Measurements from ENCODE around the gene POU2F1. TPM values are rescaled to one million over a fixed set of nuclear protein-coding genes. Genes with fewer than 3 reads are reported as not detected.

The POU2F1 gene
- total RNA-seq, 1 experiment from 2014 or later, result 4.8 TPM

DNA sequence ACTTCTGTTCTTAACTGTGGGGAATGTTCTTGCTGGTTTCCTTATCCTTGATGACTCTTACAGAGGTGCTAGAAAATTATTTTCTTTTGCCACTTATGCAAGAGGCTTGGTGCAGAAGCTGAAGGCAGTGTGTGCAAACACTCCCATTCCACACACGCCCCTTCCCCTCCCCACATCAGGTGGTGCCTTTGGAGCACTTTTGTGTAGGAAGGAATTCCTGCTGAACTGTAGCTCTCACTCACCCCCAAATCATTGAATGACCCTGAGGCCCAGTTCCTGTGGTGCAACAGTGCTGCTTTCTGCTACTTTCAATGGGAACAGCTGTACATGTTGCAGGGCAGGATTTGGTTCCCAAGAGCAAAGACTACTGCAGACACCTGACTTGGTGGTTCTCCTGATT is 195.8 kb downstream of the POU2F1 start:
- DNase-seq (ENCODE audit: low read depth), result no peak

DNA sequence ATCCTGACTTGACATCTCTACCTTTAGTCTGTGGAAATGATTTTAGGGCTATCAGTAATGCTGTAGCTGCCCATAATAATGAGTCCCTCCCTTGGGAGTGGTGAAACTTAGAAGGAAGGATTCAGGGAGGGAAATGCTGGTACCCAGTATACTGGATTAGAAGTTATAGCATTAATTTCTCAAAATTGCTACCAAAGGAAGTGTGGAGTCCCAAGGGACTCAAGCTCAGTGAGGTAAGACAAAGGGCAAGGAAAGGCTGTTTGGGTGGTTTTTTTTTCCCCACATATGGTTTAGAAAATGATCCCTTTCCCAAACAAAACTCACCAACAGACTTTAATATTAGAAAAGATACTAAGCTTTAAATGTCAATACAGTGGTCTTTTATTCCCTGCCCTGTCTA is 197.7 kb downstream of the POU2F1 start:
- no peak for DNase-seq (ENCODE audit: low read depth)

- no peak for DNase-seq (ENCODE audit: low read depth)
Measured at GRCh38 chr1:167419245-167419644, 198.6 kb downstream of the POU2F1 start.

DNA sequence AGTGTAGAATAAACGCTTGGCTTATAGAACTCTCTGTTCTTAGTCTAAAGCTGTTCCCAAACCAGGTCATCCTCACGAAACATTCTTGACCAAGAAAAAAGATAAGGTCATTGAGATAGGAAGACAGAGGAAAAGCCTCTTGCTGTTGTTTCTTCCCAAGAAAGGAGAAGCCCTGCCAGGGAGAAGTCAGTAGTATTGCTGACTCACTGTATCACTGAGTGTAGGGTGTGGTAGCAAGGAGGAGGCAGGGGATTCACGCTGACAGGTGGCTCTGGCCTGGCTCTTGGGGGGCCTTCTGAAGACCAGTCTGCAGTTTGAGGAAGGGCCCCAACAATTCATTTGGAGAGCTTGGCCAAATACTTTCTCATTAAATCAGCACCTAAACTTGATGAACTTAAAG is 199.8 kb downstream of the POU2F1 start:
- no peak for DNase-seq (ENCODE audit: low read depth)

GRCh38 chr1:167423684-167424619 is 203.3 kb downstream of the POU2F1 start:
- no peak for DNase-seq (ENCODE audit: low read depth)

DNA sequence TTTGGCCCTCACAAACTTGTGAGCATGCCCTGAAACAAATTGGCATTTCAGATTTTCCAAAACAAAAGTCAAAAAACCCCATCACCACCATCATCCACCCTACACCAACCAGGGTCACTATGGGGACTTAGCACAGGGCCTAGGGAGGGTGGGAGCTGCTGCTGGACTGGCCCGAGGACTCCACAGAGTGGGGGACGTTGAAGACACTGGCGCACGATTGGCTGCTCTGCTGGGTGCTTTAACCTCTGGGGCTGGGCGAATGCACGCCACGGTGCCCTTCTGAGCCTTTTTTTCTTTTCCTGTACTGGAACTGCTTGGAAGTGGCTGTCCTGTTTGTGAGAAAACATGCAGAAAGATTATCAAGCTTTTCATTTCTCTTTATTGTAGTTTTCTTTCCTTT is 204.8 kb downstream of the POU2F1 start:
- no peak for DNase-seq (ENCODE audit: low read depth)

DNA sequence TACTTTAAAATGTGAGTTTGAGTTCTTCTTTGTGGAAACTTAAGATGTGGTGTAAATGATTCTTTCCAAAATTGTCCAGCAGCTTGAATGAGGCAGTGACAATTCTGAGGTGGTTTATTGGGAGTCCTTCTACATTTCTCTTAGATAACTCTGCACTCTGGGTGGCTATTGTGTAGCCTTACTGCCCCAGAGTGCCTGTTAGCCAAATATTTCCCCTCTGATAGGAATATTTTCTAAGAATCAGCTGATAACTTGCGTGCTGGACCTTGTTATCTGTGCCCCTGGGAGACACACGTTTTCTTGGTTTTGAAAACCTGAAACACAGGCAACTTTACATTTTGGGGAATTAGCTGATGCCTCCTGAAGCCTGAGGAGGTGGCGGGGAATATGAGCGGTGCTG is 206.0 kb downstream of the POU2F1 start:
- DNase-seq (ENCODE audit: low read depth), result no peak

DNA sequence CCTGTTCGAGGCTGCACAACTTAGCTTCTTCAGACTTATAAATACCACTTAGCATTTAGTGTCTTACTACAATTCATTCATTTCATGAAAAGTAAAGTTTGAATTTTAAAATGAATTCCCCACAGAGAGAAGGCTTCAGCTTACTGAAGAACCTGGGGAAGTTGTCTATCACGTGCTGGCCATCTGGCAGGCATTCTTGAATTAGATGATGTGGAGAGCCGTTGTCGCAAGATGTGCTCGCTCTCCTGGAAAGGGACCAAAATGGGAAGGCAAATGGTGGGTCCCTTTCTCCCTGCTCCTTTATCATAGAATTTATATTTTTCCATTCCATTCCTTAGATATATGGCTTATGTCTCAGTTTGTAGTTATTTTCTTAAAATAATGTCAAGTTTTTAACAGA is 207.2 kb downstream of the POU2F1 start:
- DNase-seq (ENCODE audit: low read depth), result no peak

- DNase-seq (ENCODE audit: low read depth), result peak; percentile 67
Measured at GRCh38 chr1:167428395-167428794, 207.7 kb downstream of the POU2F1 start.

GRCh38 chr1:167429612-167430011 is 208.9 kb downstream of the POU2F1 start:
- no peak for DNase-seq (ENCODE audit: low read depth)

DNA sequence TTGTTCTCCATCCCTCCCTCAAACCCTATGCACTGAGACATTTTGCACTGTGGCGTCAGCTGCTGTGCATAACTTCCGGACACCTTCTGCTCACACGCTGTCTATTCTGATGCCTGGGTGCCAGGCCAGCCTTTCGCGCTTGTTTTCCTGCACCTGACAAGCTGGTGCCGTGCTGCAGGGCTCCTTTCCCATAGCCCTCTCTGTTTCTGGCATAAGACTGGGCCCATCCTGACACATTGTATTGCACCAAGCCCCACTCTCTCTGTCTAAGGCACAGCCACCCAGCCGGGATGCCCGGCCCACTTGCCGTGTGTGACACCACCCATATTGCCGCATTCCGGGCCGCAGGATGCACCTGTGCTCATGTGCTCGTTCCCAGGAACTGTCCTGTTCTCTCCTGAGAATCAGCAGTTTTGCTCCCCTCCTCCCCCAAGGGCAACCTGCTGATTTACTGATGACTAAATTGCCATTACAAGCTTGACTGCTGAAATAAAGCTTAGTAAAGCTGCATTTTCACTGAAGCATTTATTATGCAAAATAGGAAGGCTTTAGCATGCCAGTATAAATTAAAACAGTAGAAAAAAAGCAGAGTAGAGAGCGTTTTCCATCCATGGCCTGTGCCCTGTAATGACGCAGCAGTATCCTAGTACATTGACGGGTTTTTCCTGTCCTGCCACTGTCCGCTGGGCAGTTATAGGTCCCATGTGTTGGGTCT is 209.6 kb downstream of the POU2F1 start:
- no peak for DNase-seq (ENCODE audit: low read depth)

DNA sequence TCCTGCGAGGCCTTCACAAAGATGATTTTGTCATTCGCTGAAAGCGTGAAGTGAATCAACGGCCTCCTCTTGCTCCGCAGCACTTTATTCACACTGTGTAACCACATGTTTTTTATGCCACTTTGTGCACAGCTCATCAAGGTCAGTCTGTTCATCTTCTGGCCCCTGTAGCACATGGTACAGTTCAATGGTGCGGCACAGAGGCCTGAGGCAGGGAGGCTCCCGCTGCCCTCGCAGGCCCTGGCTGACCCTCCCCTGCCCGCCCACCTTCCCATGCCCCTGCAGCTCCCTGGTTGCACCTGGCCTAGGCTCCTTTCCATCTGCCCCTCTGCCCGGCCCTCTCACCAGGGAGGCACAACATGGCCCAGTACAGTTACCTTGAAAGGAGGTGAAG is 210.2 kb downstream of the POU2F1 start:
- no peak for DNase-seq (ENCODE audit: low read depth)

- DNase-seq (ENCODE audit: low read depth), result no peak
Measured at GRCh38 chr1:167431261-167431908, 210.7 kb downstream of the POU2F1 start.

DNA sequence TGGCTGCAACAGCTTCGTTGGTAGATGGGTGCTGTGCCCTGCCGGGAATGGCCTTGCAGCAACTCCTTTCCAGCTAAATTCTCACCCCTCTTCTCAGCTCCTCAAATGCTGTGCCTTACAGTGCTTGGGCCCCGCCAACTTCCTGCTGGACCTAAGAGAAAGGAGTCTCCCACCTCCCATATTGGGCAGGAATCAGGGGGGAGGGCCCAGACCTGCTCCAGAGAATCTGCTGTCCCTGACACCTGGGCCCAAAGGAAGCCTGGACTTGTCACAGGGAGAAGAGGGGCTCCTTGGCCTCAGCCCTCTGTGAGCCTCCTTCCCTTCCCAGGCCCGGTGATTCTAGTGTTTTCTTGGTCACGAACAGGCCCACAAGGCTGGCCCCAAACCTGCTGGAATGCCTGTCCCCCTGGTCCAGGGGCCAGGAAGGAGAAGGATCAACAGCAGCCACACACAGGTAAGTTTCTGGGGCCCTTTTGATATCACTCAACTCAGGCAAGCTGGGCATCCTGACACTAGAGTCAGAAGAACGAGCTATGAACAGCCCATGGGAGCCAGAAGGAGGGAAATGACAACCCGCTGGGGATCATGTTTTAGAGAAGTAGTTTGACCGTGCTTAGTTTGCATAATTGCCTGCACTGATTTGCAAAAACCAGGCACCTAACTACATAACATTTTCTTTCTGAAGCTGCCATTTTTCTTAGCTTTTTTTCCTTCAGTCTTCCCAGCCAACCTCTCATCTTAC is 211.4 kb downstream of the POU2F1 start:
- DNase-seq (ENCODE audit: low read depth), result no peak

DNA sequence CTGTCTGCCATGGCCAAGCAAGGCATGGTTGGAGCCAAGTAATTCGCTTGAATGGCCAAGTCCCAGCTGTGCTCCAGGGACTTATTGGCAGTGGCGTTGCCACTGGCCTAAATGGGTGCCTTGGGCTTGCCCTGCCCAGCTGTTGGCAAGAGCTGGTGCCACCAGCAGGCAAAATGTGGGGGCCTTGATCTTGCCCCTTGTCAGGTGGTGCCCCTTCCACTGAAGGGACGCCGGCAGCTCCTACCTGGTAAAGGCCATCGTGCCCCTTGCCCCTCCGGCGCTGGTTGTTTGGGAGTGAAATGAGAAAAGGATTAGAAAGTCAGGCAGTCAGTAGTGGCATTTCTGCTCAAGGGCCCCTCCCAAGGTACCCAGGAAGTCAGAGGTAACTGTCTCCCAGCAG is 212.1 kb downstream of the POU2F1 start:
- DNase-seq (ENCODE audit: low read depth), result no peak

DNA sequence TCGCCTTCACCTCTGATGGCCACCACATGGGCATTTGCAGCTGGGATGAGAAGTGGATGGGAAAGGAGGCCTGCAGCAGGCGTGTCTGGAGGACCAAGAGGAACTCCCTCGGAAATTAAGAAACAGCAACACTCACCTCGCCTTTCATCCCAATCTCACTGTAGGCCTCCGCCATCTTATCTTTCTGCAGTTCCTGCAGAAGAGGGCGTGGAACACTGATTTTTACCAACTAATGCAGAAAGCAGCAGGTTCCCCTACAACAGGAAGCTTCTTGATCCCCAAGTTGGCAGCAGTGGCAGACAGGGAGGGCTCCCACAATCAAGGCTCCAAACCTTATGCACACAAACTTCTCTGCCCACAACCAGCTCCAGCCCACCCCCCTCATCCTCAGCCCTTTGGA is 213.2 kb downstream of the POU2F1 start:
- no peak for DNase-seq (ENCODE audit: low read depth)

DNA sequence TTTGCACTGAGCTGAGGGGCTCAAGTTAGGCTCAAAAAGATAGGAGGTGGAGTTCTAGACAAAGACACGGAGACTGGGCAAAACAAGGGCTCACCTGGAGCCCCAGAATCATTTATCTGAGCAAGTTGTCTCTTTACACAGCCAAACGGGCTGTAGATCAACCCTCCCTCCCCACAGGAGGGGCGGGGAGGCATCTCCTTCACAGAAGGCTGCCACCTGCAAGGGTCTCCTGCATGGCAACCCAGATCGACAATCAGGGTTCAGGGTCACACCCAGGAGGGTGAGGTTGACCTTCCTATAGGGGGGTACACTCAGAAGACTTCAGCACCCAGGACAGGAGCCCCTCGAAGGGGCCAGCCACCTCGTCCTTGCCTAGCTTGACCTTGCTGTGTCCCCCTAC is 213.6 kb downstream of the POU2F1 start:
- no peak for DNase-seq (ENCODE audit: low read depth)

DNA sequence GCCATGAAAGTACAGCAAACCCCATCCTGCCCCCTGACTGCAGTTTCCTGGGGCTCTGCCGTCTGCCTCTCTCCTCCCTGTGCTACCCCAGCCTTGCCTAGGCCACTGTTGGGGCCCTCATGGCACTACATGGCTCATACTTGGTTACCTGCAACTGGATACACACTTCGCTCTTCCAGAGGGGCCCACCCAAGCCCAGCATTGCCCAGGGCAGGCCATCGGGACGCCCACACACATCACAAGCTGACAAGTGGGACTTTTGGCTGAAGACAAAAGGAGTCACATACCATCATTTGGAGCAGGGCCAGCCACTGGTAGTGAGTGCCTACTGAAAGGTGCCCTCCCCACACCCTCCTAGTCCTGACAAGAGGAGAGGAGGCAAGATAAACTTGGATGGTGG is 214.8 kb downstream of the POU2F1 start:
- no peak for DNase-seq (ENCODE audit: low read depth)

DNA sequence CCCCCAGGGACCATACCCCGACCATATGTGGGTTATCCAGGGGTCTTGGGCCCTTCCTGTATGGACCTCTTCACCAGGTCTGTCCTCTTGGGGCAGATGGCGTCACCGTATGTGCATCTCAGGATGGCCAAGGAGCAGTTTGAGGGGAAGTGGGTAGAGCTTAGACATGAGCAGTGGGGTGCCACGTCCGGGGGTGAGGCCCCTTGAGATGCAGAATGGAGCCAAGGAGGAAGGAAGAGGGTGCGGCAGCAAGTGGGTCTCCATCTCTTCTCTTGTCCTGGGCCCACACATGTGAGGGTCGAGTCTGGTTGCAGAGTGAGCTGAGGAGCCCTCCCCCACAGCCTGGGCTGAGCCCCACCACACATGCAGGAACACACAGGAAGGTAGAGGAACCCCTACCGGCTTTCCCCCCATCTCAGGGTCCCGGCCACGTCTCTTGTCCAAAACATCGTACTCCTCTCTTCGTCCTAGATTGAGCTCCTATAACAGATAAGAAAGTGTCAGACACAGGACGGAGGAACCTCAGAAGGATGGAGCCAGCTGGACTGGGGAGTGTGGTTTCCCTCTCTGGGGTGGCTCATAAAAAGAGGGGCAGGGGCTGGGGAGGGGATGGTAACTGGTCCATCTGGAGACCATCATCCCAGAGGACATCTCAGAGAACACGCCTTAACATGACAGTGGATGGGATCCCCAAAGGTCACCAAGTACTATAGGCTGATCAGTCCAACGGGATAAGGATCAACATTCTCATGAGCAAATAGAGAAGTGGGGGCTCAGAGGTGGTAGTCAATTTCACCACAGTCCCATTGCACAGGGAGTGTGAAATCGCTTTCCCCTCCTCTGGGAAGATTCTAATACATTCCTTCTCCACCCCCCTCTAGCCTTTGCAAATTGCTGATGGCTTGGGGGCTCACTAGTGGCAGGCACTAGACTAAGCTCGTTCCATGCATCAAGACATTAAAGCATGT is 217.8 kb downstream of the POU2F1 start:
- no peak for DNase-seq (ENCODE audit: low read depth)

- peak; percentile 46 for DNase-seq (ENCODE audit: low read depth)
Measured at GRCh38 chr1:167439301-167439988, 218.8 kb downstream of the POU2F1 start.

Data from LHCN-M2 (cell line).